H1 (cell line): ENCODE measurements around the gene GIPC2. TPM values are rescaled to one million over a fixed set of nuclear protein-coding genes. Genes with fewer than 3 reads are reported as not detected.

ENCODE experiments used
- CTCF ChIA-PET: fragments of 300-600 bp; sonication (Branson Sonifier 250); formaldehyde crosslinking; loops from one replicate; lab custom pipeline; 2021; ENCODE audit not compliant: partially characterized antibody; lab: Charles Lee
- POLR2A ChIA-PET: fragments of 300-600 bp; sonication (Branson Sonifier 250); formaldehyde crosslinking; loops from one replicate; lab custom pipeline; 2021; ENCODE audit warnings: inconsistent platforms; ENCODE audit not compliant: partially characterized antibody; lab: Charles Lee
- DNase-seq, 2 experiments: peaks; one replicate each; pipeline versions ENCODE4 v3.0.0 to v3.0.0-alpha.2; 2010 to 2022; ENCODE audit warnings: low spot score in 2 of 2, low read depth in 1 of 2, mixed read lengths in 1 of 2
- FAIRE-seq: peaks from 2 replicates; lab custom pipeline; 2011; peaks lifted over from hg19 to GRCh38; lab: Jason Lieb, UNC
- H2AFZ ChIP-seq: 2 replicates; pipeline ENCODE4 v1.8.1; 2012; ENCODE audit warnings: low read length, inconsistent platforms
- H2AK5ac ChIP-seq: 2 replicates; pipeline ENCODE4 v1.6.1; 2013; ENCODE audit warnings: low read depth, low read length
- H2BK120ac ChIP-seq: replicated peaks from 2 replicates; pipeline ENCODE3; 2013; ENCODE audit warnings: low read depth, low read length, inconsistent platforms
- H2BK12ac ChIP-seq: 2 replicates; pipeline ENCODE4 v1.6.1; 2013; ENCODE audit warnings: low read depth, low read length
- H2BK15ac ChIP-seq: 2 replicates; pipeline ENCODE4 v1.6.1; 2013; ENCODE audit warnings: low read length
- H2BK20ac ChIP-seq: 2 replicates; pipeline ENCODE4 v1.6.1; 2013; ENCODE audit warnings: low read length
- H2BK5ac ChIP-seq: 2 replicates; pipeline ENCODE4 v1.6.1; 2013; ENCODE audit warnings: low read depth, low read length
- H3K14ac ChIP-seq: 2 replicates; pipeline ENCODE4 v1.6.1; 2013; ENCODE audit warnings: inconsistent platforms; ENCODE audit not compliant: insufficient read length
- H3K18ac ChIP-seq: 2 replicates; pipeline ENCODE4 v1.6.1; 2013; ENCODE audit warnings: low read length; ENCODE audit errors: extremely low read depth
- H3K23ac ChIP-seq: 2 replicates; pipeline ENCODE4 v1.6.1; 2013; ENCODE audit warnings: inconsistent platforms; ENCODE audit not compliant: insufficient read length
- H3K23me2 ChIP-seq: 2 replicates; pipeline ENCODE4 v1.6.1; 2013; ENCODE audit warnings: low read depth, low read length
- H3K27ac ChIP-seq: 2 replicates; pipeline ENCODE4 v1.6.1; 2011; ENCODE audit warnings: low read depth, low read length, inconsistent platforms
- H3K27me3 ChIP-seq, 4 experiments: replicated peaks in 1 of 4; 1 replicate in 1 of 4; 2 replicates in 3 of 4; pipeline versions ENCODE4 v1.6.1 to v1.8.1; 2011 to 2013; ENCODE audit warnings: low read length in 3 of 4, mild to moderate bottlenecking in 3 of 4, inconsistent platforms in 2 of 4, mixed read lengths in 2 of 4, moderate library complexity in 1 of 4; ENCODE audit not compliant: control insufficient read depth in 3 of 4, insufficient read depth in 3 of 4; ENCODE audit errors: extremely low read depth in 1 of 4
- H3K36me3 ChIP-seq, 4 experiments: 2 replicates each; pipeline versions ENCODE4 v1.6.1 to v1.8.1; 2011 to 2013; ENCODE audit warnings: mild to moderate bottlenecking in 4 of 4, low read length in 3 of 4, moderate library complexity in 2 of 4, control low read depth in 1 of 4, inconsistent platforms in 1 of 4; ENCODE audit not compliant: insufficient read depth in 4 of 4, control insufficient read depth in 2 of 4
- H3K4ac ChIP-seq: replicated peaks from 2 replicates; pipeline ENCODE3; 2013; ENCODE audit warnings: low read length, low read depth, mixed read lengths, inconsistent platforms; ENCODE audit not compliant: insufficient read length
- H3K4me1 ChIP-seq, 4 experiments: replicated peaks in 1 of 4; 1 replicate in 1 of 4; 2 replicates in 3 of 4; pipeline versions ENCODE4 v1.6.1 to v1.8.1; 2011 to 2013; ENCODE audit warnings: low read length in 3 of 4, inconsistent platforms in 2 of 4, mixed read lengths in 1 of 4; ENCODE audit not compliant: insufficient read depth in 4 of 4, control insufficient read depth in 3 of 4
- H3K4me2 ChIP-seq, 2 experiments: 2 replicates each; pipeline versions ENCODE4 v1.6.1 to v1.8.1; 2011 to 2013; ENCODE audit warnings: low read depth in 2 of 2, low read length in 2 of 2, control low read depth in 1 of 2, inconsistent platforms in 1 of 2, mild to moderate bottlenecking in 1 of 2; ENCODE audit not compliant: insufficient read depth in 1 of 2
- H3K4me3 ChIP-seq, 4 experiments: fragments of 200-600, 300-600 bp in 1 of 4; sonication (generic), shearing (Covaris generic), sonication (Bioruptor Twin) in 1 of 4; 2 replicates each; pipeline versions ENCODE4 v1.5.1 to v1.8.1; 2011 to 2016; ENCODE audit warnings: low read length in 4 of 4, low read depth in 3 of 4, control low read depth in 2 of 4, inconsistent platforms in 2 of 4, mild to moderate bottlenecking in 2 of 4, mixed read lengths in 1 of 4, moderate library complexity in 1 of 4; ENCODE audit not compliant: insufficient read depth in 2 of 4; ENCODE audit errors: extremely low read depth in 1 of 4
- H3K56ac ChIP-seq: replicated peaks from 2 replicates; pipeline ENCODE3; 2013; ENCODE audit warnings: low read depth, mild to moderate bottlenecking, mixed read lengths, low read length, inconsistent platforms; ENCODE audit not compliant: insufficient read length
- H3K79me1 ChIP-seq: 2 replicates; pipeline ENCODE4 v1.6.1; 2013; ENCODE audit warnings: low read depth, low read length, control low read depth
- H3K79me2 ChIP-seq, 2 experiments: 2 replicates each; pipeline versions ENCODE4 v1.6.1 to v1.8.1; 2012 to 2013; ENCODE audit warnings: low read length in 2 of 2, mild to moderate bottlenecking in 2 of 2, inconsistent platforms in 1 of 2; ENCODE audit not compliant: insufficient read depth in 2 of 2, control insufficient read depth in 1 of 2
- H3K9ac ChIP-seq, 4 experiments: replicated peaks in 1 of 4; 1 replicate in 1 of 4; 2 replicates in 3 of 4; pipeline versions ENCODE4 v1.6.1 to v1.8.1; 2011 to 2013; ENCODE audit warnings: low read depth in 3 of 4, low read length in 3 of 4, control low read depth in 2 of 4, mild to moderate bottlenecking in 2 of 4, moderate library complexity in 2 of 4, inconsistent platforms in 1 of 4; ENCODE audit errors: extremely low read depth in 1 of 4
- H3K9me3 ChIP-seq, 2 experiments: 2 replicates each; pipeline versions ENCODE4 v1.6.1 to v1.8.1; 2012 to 2013; ENCODE audit warnings: mild to moderate bottlenecking in 2 of 2, moderate library complexity in 2 of 2, control low read depth in 1 of 2, inconsistent platforms in 1 of 2, low read depth in 1 of 2, low read length in 1 of 2, mixed read lengths in 1 of 2; ENCODE audit not compliant: insufficient read depth in 2 of 2
- H4K20me1 ChIP-seq, 2 experiments: replicated peaks in 1 of 2; 2 replicates each; pipeline versions ENCODE3 to v1.8.1; 2011 to 2013; ENCODE audit warnings: inconsistent platforms in 2 of 2, low read length in 2 of 2, mild to moderate bottlenecking in 1 of 2; ENCODE audit not compliant: insufficient read depth in 2 of 2, control insufficient read depth in 1 of 2
- H4K5ac ChIP-seq: 2 replicates; pipeline ENCODE4 v1.6.1; 2013; ENCODE audit warnings: low read length, low read depth, mixed read lengths, inconsistent platforms; ENCODE audit not compliant: insufficient read length
- H4K8ac ChIP-seq: 2 replicates; pipeline ENCODE4 v1.8.0; 2013; ENCODE audit warnings: mild to moderate bottlenecking, moderate library complexity, low read length, inconsistent platforms; ENCODE audit not compliant: insufficient read depth; ENCODE audit errors: extremely low read depth
- H4K91ac ChIP-seq: replicated peaks from 2 replicates; pipeline ENCODE3; 2013; ENCODE audit warnings: low read length, mixed read lengths, inconsistent platforms; ENCODE audit not compliant: insufficient read length
- CBX8 ChIP-seq: fragments of 300-800, 300-1000 bp; sonication (generic); IDR thresholded peaks from 2 replicates; pipeline ENCODE4 v1.7.1; 2016; ENCODE audit warnings: low read depth, low read length, borderline replicate concordance
- MAFK ChIP-seq: IDR thresholded peaks from 2 replicates; pipeline ENCODE4 v1.6.1; 2012; ENCODE audit warnings: low read depth, mild to moderate bottlenecking, improper control_type of control experiment, low read length
- POLR2A ChIP-seq, 2 experiments: IDR thresholded peaks; 1 replicate in 1 of 2; 2 replicates in 1 of 2; pipeline ENCODE4 v1.6.1; 2011; ENCODE audit warnings: low read depth in 2 of 2, low read length in 2 of 2, mild to moderate bottlenecking in 2 of 2; ENCODE audit errors: control extremely low read depth in 1 of 2
- RNF2 ChIP-seq: fragments of 200-900, 300-1000 bp; sonication (generic); IDR thresholded peaks from 2 replicates; pipeline ENCODE4 v1.7.1; 2016; ENCODE audit warnings: borderline replicate concordance, low read depth, mild to moderate bottlenecking, antibody characterized with exemption, low read length; ENCODE audit not compliant: poor library complexity, severe bottlenecking; ENCODE audit errors: missing control alignments
- SAP30 ChIP-seq: fragments of 300-600 bp; sonication (generic); IDR thresholded peaks from 2 replicates; pipeline ENCODE4 v1.7.1; 2012; ENCODE audit warnings: low read length, moderate library complexity, mild to moderate bottlenecking, inconsistent platforms; ENCODE audit not compliant: insufficient read depth, insufficient replicate concordance
- TEAD4 ChIP-seq: IDR thresholded peaks from 2 replicates; pipeline ENCODE4 v1.6.1; 2012; ENCODE audit warnings: low read depth, low read length, inconsistent platforms, mixed read lengths
- WGBS, 2 experiments: shearing (Covaris generic) in 1 of 2; methylation state at CpG; one replicate each; pipeline versions ENCODE4 v1.1.6 to v1.1.7; 2013 to 2015; ENCODE audit warnings: low lambda C conversion rate in 2 of 2, mixed read lengths in 2 of 2, inconsistent platforms in 1 of 2, low coverage in 1 of 2, missing lambda C conversion rate in 1 of 2; ENCODE audit not compliant: insufficient replicate concordance in 2 of 2, insufficient coverage in 1 of 2, insufficient read length in 1 of 2; ENCODE audit errors: extremely low coverage in 1 of 2, missing lambda C conversion rate in 1 of 2; 5-methylcytosine and 5-hydroxymethylcytosine counted together
- polyA plus RNA-seq, 7 experiments: library from polyadenylated mRNA; depleted of rRNA in 3 of 7; stranded (reverse) in 5 of 7; unstranded in 2 of 7; fragments of >200 nt in 5 of 7; fragments of 200-250 nt in 2 of 7; gene quantifications; 1 replicate in 5 of 7; 2 replicates in 1 of 7; 4 replicates in 1 of 7; pipeline versions ENCODE4 v1.2.1 to v1.2.3, GENCODE V29; 2011 to 2013; ENCODE audit warnings: missing spikeins in 2 of 7, mixed read lengths in 2 of 7
- total RNA-seq: library from RNA; stranded (reverse); fragmentation: NEBNext Ultra II Directional; extraction: Animal tissue kit (Norgen Biotek cat#: 25700); gene quantifications from 2 replicates; pipeline ENCODE4 v1.2.1, GENCODE V29; 2021

The GIPC2 gene
- total and polyA plus RNA-seq, 2 of the 8 experiments (the other 6 are each of a cell fraction or from before 2014, with no cell fraction given), result 0.29 to 0.69 TPM

DNA sequence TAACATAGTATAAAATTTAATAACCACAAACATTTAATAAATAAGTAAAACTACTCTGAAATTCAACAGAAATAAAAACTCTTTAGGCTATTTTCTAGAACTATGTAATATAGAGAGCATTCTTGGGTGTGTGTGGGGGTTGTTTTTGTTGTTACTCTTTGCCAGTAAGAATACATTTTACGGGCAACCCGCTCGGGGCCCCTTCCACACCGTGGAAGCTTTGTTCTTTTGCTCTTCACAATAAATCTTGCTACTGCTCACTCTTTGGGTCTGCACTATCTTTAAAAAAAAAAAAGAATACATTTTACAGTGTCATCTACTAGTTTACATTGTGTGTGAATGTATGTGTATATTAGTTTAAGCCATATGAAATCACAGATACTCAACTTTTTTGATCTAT, 16.0 kb upstream of the GIPC2 start:
- ChIA-PET POLR2A (interaction anchor here (0.7 kb wide), 1 partner anchor 19 kb away, joined by 3 read pairs; no protein-coding TSS in a partner anchor), CTCF (interaction anchor here (0.6 to 1.3 kb wide), 2 partner anchors 10 to 52 kb away, joined by 3 to 4 read pairs; no protein-coding TSS in a partner anchor)
- Histone ChIP-seq H3K23ac (no peak overlapping the region), H3K36me3 (no peaks in the 10 kb centered on the region), H3K18ac (no peak overlapping the region), H3K56ac (no peak overlapping the region), H3K9me3 (no peaks in the 10 kb centered on the region), H3K4me3 (no peak overlapping the region), H2AFZ (no peak overlapping the region), H2BK15ac (no peak overlapping the region), H3K27ac (no peak overlapping the region), H4K20me1 (no peaks in the 10 kb centered on the region), H3K27me3 (no peaks in the 10 kb centered on the region), H3K4me2 (no peak overlapping the region), H3K4ac (no peak overlapping the region), H3K79me2 (no peaks in the 10 kb centered on the region), H2BK12ac (no peak overlapping the region), H4K8ac (no peak overlapping the region), H2AK5ac (no peak overlapping the region), H4K91ac (no peak overlapping the region), H2BK20ac (no peak overlapping the region), H3K14ac (no peak overlapping the region), H2BK5ac (no peak overlapping the region), H3K23me2 (no peaks in the 10 kb centered on the region), H2BK120ac (no peak overlapping the region), H3K4me1 (no peaks in the 10 kb centered on the region), H3K9ac (no peak overlapping the region), H3K79me1 (no peaks in the 10 kb centered on the region), H4K5ac (no peak overlapping the region)
- WGBS, 2 experiments, result 89% methylated on average over 4 of the region's 4 CpGs; no CpG with 5 or more reads in 1 of the 2 experiments
- FAIRE-seq (no peak), DNase-seq (no peak)
- no peak for TF ChIP-seq TEAD4
- no peak for TF ChIP-seq CBX8
- no peak for TF ChIP-seq MAFK
- no peak for TF ChIP-seq RNF2
- TF ChIP-seq POLR2A (IDR thresholded peaks at IDR 0.05; ENCODE audit: control extremely low read depth in 1 of 2, low read depth in 2 of 2, low read length in 2 of 2), result no peak
- TF ChIP-seq SAP30, result no peak
